IMR-90 (cell line): ENCODE data around the gene EFHD1. TPM values are rescaled to one million over a fixed set of nuclear protein-coding genes. Genes with fewer than 3 reads are reported as not detected.

Experiments
- ATAC-seq: fragments of 200-7000 bp; cut with Tn5 transposase; 2 replicates; pipeline ENCODE4 v1.9.1; 2020; ENCODE audit warnings: low read depth, mild to moderate bottlenecking, moderate library complexity
- BruUV-seq: library from RNA; stranded (reverse); fragments of 400-500 nt; replicated peaks from 2 replicates; lab custom pipeline; 2021; lab: Mats Ljungman, UMichigan
- CTCF ChIA-PET: fragments of 300-600 bp; formaldehyde crosslinking; extraction: SDS; loops from one replicate; lab custom pipeline; 2021; ENCODE audit warnings: antibody characterized with exemption; lab: Yijun Ruan, JAX
- POLR2A ChIA-PET: fragments of 300-600 bp; sonication (Branson Sonifier 250); formaldehyde crosslinking; loops from one replicate; lab custom pipeline; 2022; ENCODE audit warnings: antibody characterized with exemption; ENCODE audit not compliant: unreplicated experiment; lab: Charles Lee
- DNase-seq: peaks from one replicate; pipeline ENCODE4 v3.0.0; 2013
- H2AFZ ChIP-seq: replicated peaks from 2 replicates; pipeline ENCODE3; 2013; ENCODE audit warnings: low read length, mild to moderate bottlenecking; ENCODE audit not compliant: poor library complexity
- H2AK5ac ChIP-seq: 2 replicates; pipeline ENCODE4 v1.6.1; 2013; ENCODE audit warnings: low read depth, low read length, inconsistent platforms
- H2AK9ac ChIP-seq: replicated peaks from 2 replicates; pipeline ENCODE3; 2013; ENCODE audit warnings: mild to moderate bottlenecking, low read depth, low read length, moderate library complexity; ENCODE audit not compliant: poor library complexity
- H2BK120ac ChIP-seq: 2 replicates; pipeline ENCODE4 v1.6.1; 2013; ENCODE audit warnings: low read depth, low read length, inconsistent platforms
- H2BK15ac ChIP-seq: 3 replicates; pipeline ENCODE4 v1.6.1; 2013; ENCODE audit warnings: low read depth, low read length, inconsistent platforms
- H2BK20ac ChIP-seq: 2 replicates; pipeline ENCODE4 v1.6.1; 2013; ENCODE audit warnings: low read depth, mild to moderate bottlenecking, inconsistent platforms, low read length, moderate library complexity
- H2BK5ac ChIP-seq: 2 replicates; pipeline ENCODE4 v1.6.1; 2013; ENCODE audit warnings: mild to moderate bottlenecking, low read depth, low read length, inconsistent platforms; ENCODE audit not compliant: poor library complexity, severe bottlenecking
- H3K14ac ChIP-seq: replicated peaks from 2 replicates; pipeline ENCODE4 v1.6.1; 2013; ENCODE audit warnings: low read depth, low read length, inconsistent platforms
- H3K18ac ChIP-seq: 2 replicates; pipeline ENCODE4 v1.6.1; 2013; ENCODE audit warnings: low read depth, low read length, control low read depth
- H3K23ac ChIP-seq: 2 replicates; pipeline ENCODE4 v1.6.1; 2013; ENCODE audit warnings: low read depth, low read length, inconsistent platforms
- H3K27ac ChIP-seq: 2 replicates; pipeline ENCODE4 v1.5.1; 2013; ENCODE audit warnings: mild to moderate bottlenecking, control low read depth, low read length; ENCODE audit not compliant: insufficient read depth
- H3K27me3 ChIP-seq: 2 replicates; pipeline ENCODE4 v1.6.1; 2013; ENCODE audit warnings: low read length; ENCODE audit not compliant: control insufficient read depth, insufficient read depth
- H3K36me3 ChIP-seq: 2 replicates; pipeline ENCODE4 v1.6.1; 2013; ENCODE audit warnings: low read length, mixed read lengths; ENCODE audit not compliant: control insufficient read depth, insufficient read depth
- H3K4ac ChIP-seq: 2 replicates; pipeline ENCODE4 v1.6.1; 2013; ENCODE audit warnings: low read depth, low read length, inconsistent platforms
- H3K4me1 ChIP-seq: 2 replicates; pipeline ENCODE4 v1.6.1; 2013; ENCODE audit warnings: low read length, mixed read lengths; ENCODE audit not compliant: control insufficient read depth, insufficient read depth
- H3K4me2 ChIP-seq: 2 replicates; pipeline ENCODE4 v1.6.1; 2013; ENCODE audit warnings: low read depth, mild to moderate bottlenecking, control low read depth, low read length, moderate library complexity
- H3K4me3 ChIP-seq: 2 replicates; pipeline ENCODE4 v1.5.1; 2013; ENCODE audit warnings: low read depth, mild to moderate bottlenecking, control low read depth, low read length, moderate library complexity; ENCODE audit not compliant: insufficient read depth
- H3K56ac ChIP-seq: 2 replicates; pipeline ENCODE4 v1.6.1; 2013; ENCODE audit warnings: low read length, inconsistent platforms; ENCODE audit not compliant: insufficient read depth; ENCODE audit errors: extremely low read depth
- H3K79me1 ChIP-seq, 2 experiments: 2 replicates each; pipeline ENCODE4 v1.6.1; 2013; ENCODE audit warnings: low read length in 2 of 2, inconsistent platforms in 1 of 2, low read depth in 1 of 2
- H3K9ac ChIP-seq: 2 replicates; pipeline ENCODE4 v1.6.1; 2013; ENCODE audit warnings: low read depth, low read length, control low read depth
- H3K9me1 ChIP-seq: 2 replicates; pipeline ENCODE4 v1.6.1; 2013; ENCODE audit warnings: low read length, inconsistent platforms; ENCODE audit not compliant: insufficient read depth
- H3K9me3 ChIP-seq: 2 replicates; pipeline ENCODE4 v1.6.1; 2013; ENCODE audit warnings: low read length; ENCODE audit not compliant: control insufficient read depth, insufficient read depth
- H4K20me1 ChIP-seq: 2 replicates; pipeline ENCODE4 v1.6.1; 2013; ENCODE audit warnings: low read length, inconsistent platforms; ENCODE audit not compliant: insufficient read depth
- H4K5ac ChIP-seq: 2 replicates; pipeline ENCODE4 v1.6.1; 2013; ENCODE audit warnings: mild to moderate bottlenecking, low read depth, low read length, control low read depth
- H4K8ac ChIP-seq, 2 experiments: 2 replicates each; pipeline ENCODE4 v1.6.1; 2013; ENCODE audit warnings: low read depth in 2 of 2, low read length in 2 of 2, control low read depth in 1 of 2, inconsistent platforms in 1 of 2
- H4K91ac ChIP-seq: 2 replicates; pipeline ENCODE4 v1.6.1; 2013; ENCODE audit warnings: low read depth, low read length, inconsistent platforms; ENCODE audit not compliant: insufficient read depth
- BHLHE40 ChIP-seq: fragments of 150-350 bp; IDR thresholded peaks from 2 replicates; pipeline ENCODE4 v1.6.1; 2016; ENCODE audit warnings: mild to moderate bottlenecking, low read depth, low read length
- CTCF ChIP-seq: conservative IDR thresholded peaks from 2 replicates; pipeline ENCODE4 v1.5.1; 2012; ENCODE audit warnings: mild to moderate bottlenecking, low read depth, low read length, improper control_type of control experiment
- FOS ChIP-seq: fragments of 150-350 bp; IDR thresholded peaks from 2 replicates; pipeline ENCODE4 v1.6.1; 2016; ENCODE audit warnings: low read depth, low read length
- MAFK ChIP-seq: IDR thresholded peaks from 2 replicates; pipeline ENCODE4 v1.6.1; 2012; ENCODE audit warnings: low read depth, low read length, improper control_type of control experiment
- MAZ ChIP-seq: IDR thresholded peaks from 2 replicates; pipeline ENCODE4 v1.6.1; 2012; ENCODE audit warnings: low read depth, mild to moderate bottlenecking, low read length, improper control_type of control experiment, moderate library complexity, borderline replicate concordance
- POLR2A ChIP-seq: IDR thresholded peaks from 2 replicates; pipeline ENCODE4 v1.6.1; 2012; ENCODE audit warnings: mild to moderate bottlenecking, low read depth, low read length
- RAD21 ChIP-seq: IDR thresholded peaks from 2 replicates; pipeline ENCODE4 v1.6.1; 2012; ENCODE audit warnings: low read length, improper control_type of control experiment
- RCOR1 ChIP-seq: IDR thresholded peaks from 2 replicates; pipeline ENCODE4 v1.6.1; 2012; ENCODE audit warnings: mild to moderate bottlenecking, low read length, improper control_type of control experiment; ENCODE audit not compliant: insufficient replicate concordance
- SMC3 ChIP-seq: fragments of 150-350 bp; IDR thresholded peaks from 2 replicates; pipeline ENCODE4 v1.6.1; 2016; ENCODE audit warnings: low read depth, mild to moderate bottlenecking, antibody characterized with exemption, low read length, moderate library complexity
- USF2 ChIP-seq: fragments of 150-350 bp; IDR thresholded peaks from 2 replicates; pipeline ENCODE4 v1.6.1; 2017; ENCODE audit warnings: mild to moderate bottlenecking, antibody characterized with exemption, low read length, low read depth
- WGBS, 2 experiments: methylation state at CpG; one replicate each; pipeline versions ENCODE4 v1.1.5 to v1.1.7; 2013; ENCODE audit warnings: missing lambda C conversion rate in 2 of 2; ENCODE audit not compliant: insufficient read length in 1 of 2; ENCODE audit errors: extremely low coverage in 2 of 2; 5-methylcytosine and 5-hydroxymethylcytosine counted together
- dilution Hi-C: fragments of 300-500 bp; cut with HindIII; formaldehyde crosslinking; loops from one replicate; pipeline ENCODE4 v1.14.3; 2018; ENCODE audit warnings: low sequenced_read_pairs; ENCODE audit not compliant: unreplicated experiment
- in situ Hi-C: fragments of 300-500 bp; cut with MboI; formaldehyde crosslinking; loops from 3 replicates; pipeline ENCODE4 v1.14.3; 2019; ENCODE audit warnings: low sequenced_read_pairs, inconsistent platforms, mixed read lengths
- intact Hi-C: fragments of 100-400 bp; cut with micrococcal nuclease; formaldehyde crosslinking; loops from 2 replicates; pipeline ENCODE4 v1.10.0; 2022
- polyA plus RNA-seq, 3 experiments: library from polyadenylated mRNA; depleted of rRNA; stranded (reverse); fragments of >200 nt; gene quantifications; 2 replicates each; pipeline ENCODE4 v1.2.3, GENCODE V29; 2012; ENCODE audit warnings: low replicate concordance in 1 of 3
- total RNA-seq: library from RNA; depleted of rRNA; stranded (reverse); fragments of >200 nt; gene quantifications from 2 replicates; pipeline ENCODE4 v1.2.3, GENCODE V29; 2012

EFHD1 gene
- total and polyA plus RNA-seq, 2 of the 4 experiments (the other 2 are of a cell fraction), result 0.27 TPM; not detected in 1

DNA sequence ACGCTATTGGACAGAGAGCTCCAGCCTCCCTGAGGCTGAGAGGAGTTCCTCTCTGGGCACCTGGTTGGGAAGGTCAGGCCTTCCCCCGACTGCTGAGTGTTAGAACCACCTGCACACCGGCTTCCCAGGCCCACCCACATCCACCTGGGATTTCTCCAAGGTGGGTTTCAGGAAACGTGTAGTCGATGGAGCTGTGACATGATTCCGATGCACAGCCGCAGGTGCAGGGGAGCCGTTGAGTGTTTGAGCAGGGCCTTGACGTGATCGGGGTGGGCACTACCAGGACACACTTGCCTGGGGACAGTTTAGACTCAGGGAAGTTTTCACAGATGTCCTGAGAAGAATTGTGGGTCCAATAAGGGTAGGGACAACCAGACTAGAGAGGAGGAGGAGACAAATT, 42.0 kb downstream of the EFHD1 start:
- no peak overlapping the region for H3K4me2 ChIP-seq
- in situ Hi-C loops (no loop called here), dilution Hi-C loops (no loop called here), intact Hi-C loops (no loop called here)
- H3K18ac ChIP-seq, result no peak overlapping the region
- no peak overlapping the region for H3K56ac ChIP-seq
- no peak overlapping the region for H2AK5ac ChIP-seq
- no peak overlapping the region for H3K14ac ChIP-seq
- 78% methylated on average over 9 of the region's 10 CpGs; no CpG with 5 or more reads in 1 of the 2 experiments for WGBS, 2 experiments
- no peaks in the 10 kb centered on the region for H4K20me1 ChIP-seq
- H3K23ac ChIP-seq, result no peak overlapping the region
- no peak overlapping the region for H3K27ac ChIP-seq
- no peak overlapping the region for H2BK20ac ChIP-seq
- H3K9me3 ChIP-seq, result no peaks in the 10 kb centered on the region
- H3K9ac ChIP-seq, result no peak overlapping the region
- ChIA-PET POLR2A (no interaction called here), CTCF (no interaction called here)
- no peak overlapping the region for H4K91ac ChIP-seq
- no peak overlapping the region for H2AFZ ChIP-seq
- H3K36me3 ChIP-seq, result no peaks in the 10 kb centered on the region
- no peak overlapping the region for H4K8ac ChIP-seq
- H3K4ac ChIP-seq, result no peak overlapping the region
- no peak overlapping the region for H2BK5ac ChIP-seq
- ATAC-seq (no peak), DNase-seq (no peak)
- no peaks in the 10 kb centered on the region for H3K4me1 ChIP-seq
- H2BK120ac ChIP-seq, result no peak overlapping the region
- no peak overlapping the region for H2BK15ac ChIP-seq
- H3K79me1 ChIP-seq, result no peaks in the 10 kb centered on the region
- BruUV-seq, result no TSS peak
- no peak for TF ChIP-seq BHLHE40
- no peak for TF ChIP-seq CTCF
- TF ChIP-seq SMC3, result no peak
- no peak for TF ChIP-seq RAD21
- no peak for TF ChIP-seq MAFK
- no peak for TF ChIP-seq POLR2A
- TF ChIP-seq FOS, result no peak
- no peak for TF ChIP-seq USF2
- no peak for TF ChIP-seq RCOR1
- TF ChIP-seq MAZ, result no peak
- no peaks in the 10 kb centered on the region; the same call in 1 of the 2 replicates for H3K9me1 ChIP-seq
- no peak overlapping the region for H4K5ac ChIP-seq
- no peak overlapping the region for H2AK9ac ChIP-seq
- peaks cover 2% of the 10 kb centered on the region; the same call in 1 of the 2 replicates for H3K27me3 ChIP-seq
- H3K4me3 ChIP-seq, result no peak overlapping the region
